OCI-LY1 (cell line): ENCODE results near the gene C11orf91.
A peak's percentile ranks its signal among the peaks of the same experiment; 100 is the strongest.

Experiments
- H2AFZ ChIP-seq: fragments of 200-600 bp; sonication (generic), shearing (Covaris generic); 2 replicates; pipeline ENCODE4 v1.6.0; 2014; ENCODE audit warnings: antibody characterized with exemption, mild to moderate bottlenecking, low read length
- H3F3A ChIP-seq: fragments of 200-600 bp; sonication (generic), shearing (Covaris generic); 2 replicates; pipeline ENCODE4 v1.6.0; 2014; ENCODE audit warnings: mild to moderate bottlenecking, antibody characterized with exemption, low read length, moderate library complexity; ENCODE audit not compliant: insufficient read depth
- H3K27ac ChIP-seq: fragments of 200-600 bp; sonication (generic); 2 replicates; pipeline ENCODE4 v1.5.1; 2014; ENCODE audit warnings: low read length, mixed run types, mild to moderate bottlenecking, low read depth; ENCODE audit not compliant: poor library complexity, severe bottlenecking
- H3K27me3 ChIP-seq: fragments of 200-600 bp; sonication (generic); 2 replicates; pipeline ENCODE4 v1.6.0; 2014; ENCODE audit warnings: antibody characterized with exemption, mild to moderate bottlenecking, low read length, moderate library complexity; ENCODE audit not compliant: insufficient read depth
- H3K36me3 ChIP-seq: fragments of 200-600 bp; sonication (generic); 2 replicates; pipeline ENCODE4 v1.6.1; 2014; ENCODE audit warnings: mild to moderate bottlenecking, antibody characterized with exemption, low read length, moderate library complexity, mixed read lengths; ENCODE audit not compliant: insufficient read depth
- H3K4me1 ChIP-seq: fragments of 200-600 bp; sonication (generic); 2 replicates; pipeline ENCODE4 v1.5.1; 2014; ENCODE audit warnings: mild to moderate bottlenecking, low read length, moderate library complexity; ENCODE audit not compliant: insufficient read depth, severe bottlenecking
- H3K4me2 ChIP-seq: fragments of 200-600 bp; sonication (generic), shearing (Covaris generic); 2 replicates; pipeline ENCODE4 v1.6.1; 2014; ENCODE audit warnings: low read length
- H3K4me3 ChIP-seq: fragments of 200-600 bp; sonication (generic); 2 replicates; pipeline ENCODE4 v1.5.1; 2014; ENCODE audit warnings: low read length, low read depth, mild to moderate bottlenecking, mixed read lengths; ENCODE audit not compliant: poor library complexity, severe bottlenecking
- H3K79me2 ChIP-seq: fragments of 200-600 bp; shearing (Covaris generic); 2 replicates; pipeline ENCODE4 v1.6.1; 2016; ENCODE audit warnings: mixed run types, low read length, mixed read lengths; ENCODE audit not compliant: insufficient read depth
- H3K9ac ChIP-seq: fragments of 200-600 bp; sonication (generic), shearing (Covaris generic); 2 replicates; pipeline ENCODE4 v1.6.1; 2014; ENCODE audit warnings: mild to moderate bottlenecking, low read length, mixed read lengths
- H3K9me2 ChIP-seq: fragments of 200-600 bp; sonication (generic), shearing (Covaris generic); 2 replicates; pipeline ENCODE4 v1.6.1; 2014; ENCODE audit warnings: low read depth, mild to moderate bottlenecking, low read length, mixed read lengths
- H3K9me3 ChIP-seq: fragments of 200-600 bp; shearing (Covaris generic); 2 replicates; pipeline ENCODE4 v1.6.1; 2014; ENCODE audit warnings: low read length, mixed read lengths
- H4K20me1 ChIP-seq: fragments of 200-600 bp; sonication (generic), shearing (Covaris generic); 2 replicates; pipeline ENCODE4 v1.6.0; 2016; ENCODE audit warnings: mild to moderate bottlenecking, low read length; ENCODE audit not compliant: insufficient read depth
- EZH2 ChIP-seq: fragments of 200-600 bp; sonication (generic), shearing (Covaris generic); IDR thresholded peaks from 2 replicates; pipeline ENCODE4 v1.8.0; 2017; ENCODE audit warnings: borderline replicate concordance, mixed run types, mild to moderate bottlenecking, antibody characterized with exemption, low read length, moderate library complexity, mixed read lengths
- TF ChIP-seq, protein P1 (sequence below): fragments of 200-600 bp; sonication (generic), shearing (Covaris generic); IDR thresholded peaks from 2 replicates; pipeline ENCODE4 v1.5.1; 2017; ENCODE audit warnings: mild to moderate bottlenecking, antibody characterized with exemption, low read length, moderate library complexity, mixed read lengths

Gene C11orf91

DNA sequence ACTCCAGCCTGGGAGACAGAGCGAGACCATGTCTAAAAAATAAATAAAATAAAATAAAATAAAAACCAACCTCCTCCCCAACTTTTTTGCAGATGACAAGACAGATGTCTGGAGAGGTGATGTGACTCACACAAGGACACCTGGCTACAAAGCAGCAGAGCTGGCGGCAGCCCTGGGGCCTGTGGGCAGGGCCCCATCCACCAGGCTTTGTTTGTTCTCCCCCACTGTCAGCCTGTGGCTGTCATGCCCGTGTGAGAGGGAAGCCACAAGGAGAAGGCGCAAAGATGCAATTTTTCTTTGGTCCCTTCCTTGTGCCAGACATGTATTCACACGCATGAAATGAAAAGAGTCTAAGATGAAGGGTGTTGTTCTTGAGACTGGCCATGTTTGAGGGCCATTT is 19.0 kb upstream of the C11orf91 start:
- Histone ChIP-seq H3K79me2 (no peaks in the 10 kb centered on the region), H3K9ac (no peak overlapping the region), H3K4me3 (no peak overlapping the region), H3K9me3 (no peaks in the 10 kb centered on the region), H2AFZ (no peak overlapping the region), H3K27ac (no peak overlapping the region), H4K20me1 (no peaks in the 10 kb centered on the region), H3K9me2 (no peaks in the 10 kb centered on the region), H3K4me1 (peaks cover under 1% of the 10 kb centered on the region), H3F3A (no peaks in the 10 kb centered on the region), H3K27me3 (no peaks in the 10 kb centered on the region), H3K4me2 (no peak overlapping the region), H3K36me3 (peaks cover 26% of the 10 kb centered on the region; the same call in 1 of the 2 replicates)
- TF ChIP-seq, protein P1, sequence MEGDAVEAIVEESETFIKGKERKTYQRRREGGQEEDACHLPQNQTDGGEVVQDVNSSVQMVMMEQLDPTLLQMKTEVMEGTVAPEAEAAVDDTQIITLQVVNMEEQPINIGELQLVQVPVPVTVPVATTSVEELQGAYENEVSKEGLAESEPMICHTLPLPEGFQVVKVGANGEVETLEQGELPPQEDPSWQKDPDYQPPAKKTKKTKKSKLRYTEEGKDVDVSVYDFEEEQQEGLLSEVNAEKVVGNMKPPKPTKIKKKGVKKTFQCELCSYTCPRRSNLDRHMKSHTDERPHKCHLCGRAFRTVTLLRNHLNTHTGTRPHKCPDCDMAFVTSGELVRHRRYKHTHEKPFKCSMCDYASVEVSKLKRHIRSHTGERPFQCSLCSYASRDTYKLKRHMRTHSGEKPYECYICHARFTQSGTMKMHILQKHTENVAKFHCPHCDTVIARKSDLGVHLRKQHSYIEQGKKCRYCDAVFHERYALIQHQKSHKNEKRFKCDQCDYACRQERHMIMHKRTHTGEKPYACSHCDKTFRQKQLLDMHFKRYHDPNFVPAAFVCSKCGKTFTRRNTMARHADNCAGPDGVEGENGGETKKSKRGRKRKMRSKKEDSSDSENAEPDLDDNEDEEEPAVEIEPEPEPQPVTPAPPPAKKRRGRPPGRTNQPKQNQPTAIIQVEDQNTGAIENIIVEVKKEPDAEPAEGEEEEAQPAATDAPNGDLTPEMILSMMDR, result no peak
- no peak for TF ChIP-seq EZH2

DNA sequence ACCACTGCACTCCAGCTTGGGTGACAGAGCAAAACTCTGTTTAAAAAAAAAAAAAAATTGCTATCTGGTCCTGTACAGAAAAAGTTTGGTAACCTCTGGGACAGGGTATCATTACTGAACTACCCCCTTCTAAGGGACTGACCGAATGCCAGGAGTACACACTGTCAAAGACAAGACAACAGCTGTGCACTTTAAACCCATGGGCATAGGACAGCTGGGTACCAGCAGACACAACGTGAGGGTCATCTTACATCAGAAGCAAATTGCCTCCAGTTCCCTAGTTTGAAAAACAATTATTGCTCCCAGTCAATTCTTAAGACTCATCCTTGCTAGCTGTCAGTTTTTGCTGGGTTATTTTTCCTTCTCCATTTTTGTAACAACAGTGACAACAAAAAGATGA is 17.8 kb upstream of the C11orf91 start:
- H3K4me2 ChIP-seq, result no peak overlapping the region
- no peaks in the 10 kb centered on the region for H4K20me1 ChIP-seq
- no peak for TF ChIP-seq EZH2
- TF ChIP-seq, protein P1, result no peak
- no peak overlapping the region for H3K4me3 ChIP-seq
- no peaks in the 10 kb centered on the region for H3K4me1 ChIP-seq
- no peak overlapping the region for H3K9ac ChIP-seq
- no peaks in the 10 kb centered on the region for H3K9me2 ChIP-seq
- H3K27me3 ChIP-seq, result no peaks in the 10 kb centered on the region
- H3K27ac ChIP-seq, result no peak overlapping the region
- H3K79me2 ChIP-seq, result no peaks in the 10 kb centered on the region
- H2AFZ ChIP-seq, result no peak overlapping the region
- H3F3A ChIP-seq, result no peaks in the 10 kb centered on the region
- H3K36me3 ChIP-seq, result peaks cover 32% of the 10 kb centered on the region; the same call in 1 of the 2 replicates
- H3K9me3 ChIP-seq, result no peaks in the 10 kb centered on the region

DNA sequence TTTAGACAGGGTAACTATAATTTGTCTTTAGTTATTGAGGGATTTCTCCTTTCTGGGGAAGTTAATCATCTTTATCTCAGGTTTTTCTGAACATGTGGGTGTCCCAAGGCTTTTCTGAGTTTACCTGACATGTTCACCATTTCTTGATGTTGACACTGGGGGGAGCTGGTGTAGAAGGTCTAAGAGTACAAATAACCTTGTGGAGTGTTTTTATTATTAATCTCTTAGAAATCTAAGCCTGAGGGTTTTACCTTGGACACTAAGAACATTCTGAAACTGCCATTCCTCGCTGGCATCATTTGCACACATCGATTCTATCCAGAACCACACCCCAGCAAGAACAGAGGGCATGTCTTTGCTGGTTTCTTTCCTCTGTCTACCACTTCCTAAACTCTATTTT is 15.6 kb upstream of the C11orf91 start:
- H3F3A ChIP-seq, result no peaks in the 10 kb centered on the region
- no peaks in the 10 kb centered on the region for H4K20me1 ChIP-seq
- no peak overlapping the region for H3K4me3 ChIP-seq
- TF ChIP-seq, protein P1, result peak; percentile 47
- no peak for TF ChIP-seq EZH2
- H3K9me3 ChIP-seq, result no peaks in the 10 kb centered on the region
- H3K9ac ChIP-seq, result no peak overlapping the region
- no peak overlapping the region for H3K4me2 ChIP-seq
- H3K9me2 ChIP-seq, result no peaks in the 10 kb centered on the region
- H3K4me1 ChIP-seq, result no peaks in the 10 kb centered on the region
- H3K27me3 ChIP-seq, result no peaks in the 10 kb centered on the region
- no peaks in the 10 kb centered on the region for H3K79me2 ChIP-seq
- peaks cover 37% of the 10 kb centered on the region; the same call in 1 of the 2 replicates for H3K36me3 ChIP-seq
- no peak overlapping the region for H2AFZ ChIP-seq
- H3K27ac ChIP-seq, result no peak overlapping the region
